Stimulated activated naive CD4-positive, alpha-beta T cell (primary cell): Measurements from ENCODE around the gene TEK.

Experiments
- DNase-seq, 6 experiments: peaks; one replicate each; lab custom pipeline; 2025; lab: John Stamatoyannopoulos, UW

The TEK gene

GRCh38 chr9:27124151-27124550 lies 15.1 kb downstream of the TEK start:
- no peak for DNase-seq

GRCh38 chr9:27125030-27125429 lies 16.0 kb downstream of the TEK start:
- no peak for DNase-seq

GRCh38 chr9:27125936-27126335 lies 16.9 kb downstream of the TEK start:
- no peak for DNase-seq

- no peak for DNase-seq
These were observed 17.6 kb downstream of the TEK start for GRCh38 chr9:27126670-27127069.

- no peak for DNase-seq
These were observed 20.2 kb downstream of the TEK start for GRCh38 chr9:27129221-27129620.

- no peak for DNase-seq
These were observed 22.7 kb downstream of the TEK start for GRCh38 chr9:27131731-27132130.

GRCh38 chr9:27133817-27134216 lies 24.8 kb downstream of the TEK start:
- DNase-seq, result no peak

GRCh38 chr9:27142299-27142930 lies 33.4 kb downstream of the TEK start:
- no peak for DNase-seq

- DNase-seq, result no peak
These were observed 36.1 kb downstream of the TEK start for GRCh38 chr9:27145143-27145542.

- no peak for DNase-seq
These were observed 40.6 kb downstream of the TEK start for GRCh38 chr9:27149651-27150050.

- no peak for DNase-seq
These were observed 41.9 kb downstream of the TEK start for GRCh38 chr9:27150746-27151406.

- no peak for DNase-seq
These were observed 42.8 kb downstream of the TEK start for GRCh38 chr9:27151693-27152404.

GRCh38 chr9:27152405-27152718 lies 43.3 kb downstream of the TEK start:
- no peak for DNase-seq

- no peak for DNase-seq
These were observed 45.9 kb downstream of the TEK start for GRCh38 chr9:27154908-27155307.

GRCh38 chr9:27157097-27157496 lies 48.1 kb downstream of the TEK start:
- DNase-seq, result no peak

- no peak for DNase-seq
These were observed 48.7 kb downstream of the TEK start for GRCh38 chr9:27157736-27158135.

GRCh38 chr9:27160636-27161035 lies 51.6 kb downstream of the TEK start:
- no peak for DNase-seq

GRCh38 chr9:27162045-27162444 lies 53.0 kb downstream of the TEK start:
- DNase-seq, result no peak

GRCh38 chr9:27165068-27165467 lies 56.0 kb downstream of the TEK start:
- no peak for DNase-seq

- DNase-seq, result no peak
These were observed 56.6 kb downstream of the TEK start for GRCh38 chr9:27165670-27166069.

- DNase-seq, result no peak
These were observed 59.5 kb downstream of the TEK start for GRCh38 chr9:27168496-27168895.

- no peak for DNase-seq
These were observed 59.9 kb downstream of the TEK start for GRCh38 chr9:27168951-27169350.

- DNase-seq, result no peak
These were observed 67.9 kb downstream of the TEK start for GRCh38 chr9:27176971-27177370.
